ENCODE results near the gene KCNIP4.

DNA sequence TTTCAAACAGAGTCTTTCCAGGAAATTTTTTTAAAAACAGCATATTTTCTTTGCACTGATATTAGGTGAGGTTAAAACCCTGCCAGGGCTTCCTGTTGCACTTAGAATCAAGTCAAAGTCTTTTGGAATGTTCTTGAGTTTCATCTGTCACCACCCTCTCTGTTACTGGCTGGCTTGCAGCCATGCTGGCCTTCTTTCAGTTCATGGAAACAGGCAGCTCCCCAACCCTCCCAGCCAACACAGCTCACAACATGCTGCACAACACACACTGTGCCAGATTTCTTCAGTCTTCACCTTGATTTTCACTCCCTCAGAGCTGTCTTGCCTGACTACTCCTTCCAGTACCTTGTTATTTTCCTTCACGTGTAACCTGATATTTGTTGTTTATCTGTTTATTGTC lies 129.5 kb downstream of the KCNIP4 start:
- TF ChIP-seq EZH2 (IDR thresholded peaks at IDR 0.05; ENCODE audit: borderline replicate concordance) (no peak), EZH2phosphoT487 (IDR thresholded peaks at IDR 0.05; ENCODE audit: low read depth, severe bottlenecking, unreplicated experiment) (no peak)
- TF ChIP-seq, protein P1, sequence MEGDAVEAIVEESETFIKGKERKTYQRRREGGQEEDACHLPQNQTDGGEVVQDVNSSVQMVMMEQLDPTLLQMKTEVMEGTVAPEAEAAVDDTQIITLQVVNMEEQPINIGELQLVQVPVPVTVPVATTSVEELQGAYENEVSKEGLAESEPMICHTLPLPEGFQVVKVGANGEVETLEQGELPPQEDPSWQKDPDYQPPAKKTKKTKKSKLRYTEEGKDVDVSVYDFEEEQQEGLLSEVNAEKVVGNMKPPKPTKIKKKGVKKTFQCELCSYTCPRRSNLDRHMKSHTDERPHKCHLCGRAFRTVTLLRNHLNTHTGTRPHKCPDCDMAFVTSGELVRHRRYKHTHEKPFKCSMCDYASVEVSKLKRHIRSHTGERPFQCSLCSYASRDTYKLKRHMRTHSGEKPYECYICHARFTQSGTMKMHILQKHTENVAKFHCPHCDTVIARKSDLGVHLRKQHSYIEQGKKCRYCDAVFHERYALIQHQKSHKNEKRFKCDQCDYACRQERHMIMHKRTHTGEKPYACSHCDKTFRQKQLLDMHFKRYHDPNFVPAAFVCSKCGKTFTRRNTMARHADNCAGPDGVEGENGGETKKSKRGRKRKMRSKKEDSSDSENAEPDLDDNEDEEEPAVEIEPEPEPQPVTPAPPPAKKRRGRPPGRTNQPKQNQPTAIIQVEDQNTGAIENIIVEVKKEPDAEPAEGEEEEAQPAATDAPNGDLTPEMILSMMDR (IDR thresholded peaks at IDR 0.05; ENCODE audit: poor library complexity) = no peak

Data from hepatocyte (in vitro differentiated cells).